ENCODE data around the gene SLC43A3.

The SLC43A3 gene

GRCh38 chr11:57414612-57415212, 12.2 kb downstream of the SLC43A3 start:
- peaks cover 85% of the 10 kb centered on the region for H3K36me3 ChIP-seq (ENCODE audit: low read depth)
- ATAC-seq (ENCODE audit: low read depth) = no peak

GRCh38 chr11:57413681-57414080, 13.2 kb downstream of the SLC43A3 start:
- Histone ChIP-seq H3K27ac (ENCODE audit: poor library complexity, severe bottlenecking) (no peak overlapping the region), H3K36me3 (ENCODE audit: low read depth) (peaks cover 80% of the 10 kb centered on the region), H3K4me3 (ENCODE audit: severe bottlenecking) (no peak overlapping the region), H3K9me3 (ENCODE audit: severe bottlenecking) (no peaks in the 10 kb centered on the region), H3K27me3 (ENCODE audit: insufficient read depth, poor library complexity, severe bottlenecking) (no peaks in the 10 kb centered on the region), H3K4me1 (ENCODE audit: insufficient read depth, poor library complexity, severe bottlenecking) (no peaks in the 10 kb centered on the region)
- ATAC-seq (ENCODE audit: low read depth) = no peak; the same call in 2 of the 3 replicates
- no peak for DNase-seq (ENCODE audit: low spot score)
- TF ChIP-seq CTCF (IDR thresholded peaks at IDR 0.05; ENCODE audit: poor library complexity, severe bottlenecking) = no peak

More at GRCh38 chr11:57414612-57415212, 12.2 kb downstream of the SLC43A3 start:
- Histone ChIP-seq H3K4me3 (ENCODE audit: severe bottlenecking) (no peak overlapping the region), H3K27me3 (ENCODE audit: insufficient read depth, poor library complexity, severe bottlenecking) (no peaks in the 10 kb centered on the region), H3K9me3 (ENCODE audit: severe bottlenecking) (no peaks in the 10 kb centered on the region), H3K4me1 (ENCODE audit: insufficient read depth, poor library complexity, severe bottlenecking) (no peaks in the 10 kb centered on the region), H3K27ac (ENCODE audit: poor library complexity, severe bottlenecking) (no peak overlapping the region)
- DNase-seq (ENCODE audit: low spot score) = no peak
- TF ChIP-seq CTCF (IDR thresholded peaks at IDR 0.05; ENCODE audit: poor library complexity, severe bottlenecking) = no peak

- ATAC-seq (ENCODE audit: low read depth) (peak; percentile 46; the same call in 2 of the 3 replicates), DNase-seq (ENCODE audit: low spot score) (no peak)
- no peak overlapping the region for H3K4me3 ChIP-seq (ENCODE audit: severe bottlenecking)
- H3K27me3 ChIP-seq (ENCODE audit: insufficient read depth, poor library complexity, severe bottlenecking) = no peaks in the 10 kb centered on the region
- no peaks in the 10 kb centered on the region for H3K9me3 ChIP-seq (ENCODE audit: severe bottlenecking)
- H3K36me3 ChIP-seq (ENCODE audit: low read depth) = peaks cover 69% of the 10 kb centered on the region
- H3K27ac ChIP-seq (ENCODE audit: poor library complexity, severe bottlenecking) = no peak overlapping the region
- no peak for TF ChIP-seq CTCF (IDR thresholded peaks at IDR 0.05; ENCODE audit: poor library complexity, severe bottlenecking)
- no peaks in the 10 kb centered on the region for H3K4me1 ChIP-seq (ENCODE audit: insufficient read depth, poor library complexity, severe bottlenecking)
Observed at GRCh38 chr11:57410287-57410686, 16.6 kb downstream of the SLC43A3 start.

- Histone ChIP-seq H3K4me1 (ENCODE audit: insufficient read depth, poor library complexity, severe bottlenecking) (no peaks in the 10 kb centered on the region), H3K27ac (ENCODE audit: poor library complexity, severe bottlenecking) (no peak overlapping the region), H3K27me3 (ENCODE audit: insufficient read depth, poor library complexity, severe bottlenecking) (no peaks in the 10 kb centered on the region), H3K36me3 (ENCODE audit: low read depth) (peaks cover 62% of the 10 kb centered on the region), H3K9me3 (ENCODE audit: severe bottlenecking) (no peaks in the 10 kb centered on the region), H3K4me3 (ENCODE audit: severe bottlenecking) (no peak overlapping the region)
- TF ChIP-seq CTCF (IDR thresholded peaks at IDR 0.05; ENCODE audit: poor library complexity, severe bottlenecking) = no peak
- DNase-seq (ENCODE audit: low spot score) = no peak
- ATAC-seq (ENCODE audit: low read depth) = no peak
Observed at GRCh38 chr11:57409321-57410100, 17.4 kb downstream of the SLC43A3 start.

- Histone ChIP-seq H3K36me3 (ENCODE audit: low read depth) (peaks cover 57% of the 10 kb centered on the region), H3K27ac (ENCODE audit: poor library complexity, severe bottlenecking) (no peak overlapping the region), H3K9me3 (ENCODE audit: severe bottlenecking) (no peaks in the 10 kb centered on the region), H3K4me1 (ENCODE audit: insufficient read depth, poor library complexity, severe bottlenecking) (no peaks in the 10 kb centered on the region), H3K27me3 (ENCODE audit: insufficient read depth, poor library complexity, severe bottlenecking) (no peaks in the 10 kb centered on the region), H3K4me3 (ENCODE audit: severe bottlenecking) (no peak overlapping the region)
- TF ChIP-seq CTCF (IDR thresholded peaks at IDR 0.05; ENCODE audit: poor library complexity, severe bottlenecking) = no peak
- DNase-seq (ENCODE audit: low spot score) (no peak), ATAC-seq (ENCODE audit: low read depth) (no peak)
Observed at GRCh38 chr11:57408771-57409170, 18.1 kb downstream of the SLC43A3 start.
